ENCODE results near the gene PMM1.

PMM1 gene

DNA sequence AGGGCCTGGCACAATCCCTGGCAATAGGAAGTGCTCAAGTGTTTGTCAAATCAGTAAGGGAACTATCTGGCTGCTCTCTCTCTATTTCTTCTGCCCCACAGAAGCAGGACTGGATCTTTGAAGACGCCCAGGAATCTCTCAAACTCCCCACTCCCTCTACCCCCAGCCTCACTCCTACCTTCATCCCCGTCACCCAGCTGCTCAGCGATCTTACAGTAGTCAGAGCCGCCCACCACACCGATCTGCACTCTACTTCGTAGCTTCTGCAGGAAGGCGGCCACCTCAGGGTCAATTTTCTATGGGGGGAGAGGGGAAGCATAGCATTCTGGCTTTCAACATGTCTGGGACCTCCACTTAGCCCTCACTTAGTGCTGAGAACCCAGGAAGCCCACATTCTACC, 3.7 kb downstream of the PMM1 start:
- Histone ChIP-seq H3K27ac (ENCODE audit: low read length) (no peak overlapping the region), H3F3A (ENCODE audit: insufficient read depth, low read length) (no peaks in the 10 kb centered on the region), H3K27me3 (replicated peaks; ENCODE audit: insufficient read depth, low read length) (no peaks in the 10 kb centered on the region), H3K36me3 (replicated peaks; ENCODE audit: insufficient read depth, low read length) (no peaks in the 10 kb centered on the region), H3K4me1 (ENCODE audit: low read length) (peaks cover 5% of the 10 kb centered on the region; the same call in 1 of the 2 replicates), H3K9me2 (replicated peaks; ENCODE audit: insufficient read depth, low read length) (no peaks in the 10 kb centered on the region), H4K20me1 (ENCODE audit: insufficient read depth, low read length) (no peaks in the 10 kb centered on the region), H2AFZ (ENCODE audit: low read length) (no peak overlapping the region), H3K9ac (ENCODE audit: low read length) (no peak overlapping the region), H3K79me2 (ENCODE audit: low read length) (peaks cover 32% of the 10 kb centered on the region), H3K9me3 (replicated peaks; ENCODE audit: insufficient read depth, low read length) (no peaks in the 10 kb centered on the region), H3K4me3 (ENCODE audit: low read length) (no peak overlapping the region), H3K4me2 (ENCODE audit: low read depth, low read length) (no peak overlapping the region)
- TF ChIP-seq EZH2phosphoT487 (IDR thresholded peaks at IDR 0.05; ENCODE audit: low read length): no peak
- TF ChIP-seq EZH2 (optimal IDR thresholded peaks at IDR 0.05; ENCODE audit: low read depth, low read length): no peak
- TF ChIP-seq, protein P1, sequence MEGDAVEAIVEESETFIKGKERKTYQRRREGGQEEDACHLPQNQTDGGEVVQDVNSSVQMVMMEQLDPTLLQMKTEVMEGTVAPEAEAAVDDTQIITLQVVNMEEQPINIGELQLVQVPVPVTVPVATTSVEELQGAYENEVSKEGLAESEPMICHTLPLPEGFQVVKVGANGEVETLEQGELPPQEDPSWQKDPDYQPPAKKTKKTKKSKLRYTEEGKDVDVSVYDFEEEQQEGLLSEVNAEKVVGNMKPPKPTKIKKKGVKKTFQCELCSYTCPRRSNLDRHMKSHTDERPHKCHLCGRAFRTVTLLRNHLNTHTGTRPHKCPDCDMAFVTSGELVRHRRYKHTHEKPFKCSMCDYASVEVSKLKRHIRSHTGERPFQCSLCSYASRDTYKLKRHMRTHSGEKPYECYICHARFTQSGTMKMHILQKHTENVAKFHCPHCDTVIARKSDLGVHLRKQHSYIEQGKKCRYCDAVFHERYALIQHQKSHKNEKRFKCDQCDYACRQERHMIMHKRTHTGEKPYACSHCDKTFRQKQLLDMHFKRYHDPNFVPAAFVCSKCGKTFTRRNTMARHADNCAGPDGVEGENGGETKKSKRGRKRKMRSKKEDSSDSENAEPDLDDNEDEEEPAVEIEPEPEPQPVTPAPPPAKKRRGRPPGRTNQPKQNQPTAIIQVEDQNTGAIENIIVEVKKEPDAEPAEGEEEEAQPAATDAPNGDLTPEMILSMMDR (IDR thresholded peaks at IDR 0.05; ENCODE audit: low read length): no peak
- DNase-seq: no peak

DNA sequence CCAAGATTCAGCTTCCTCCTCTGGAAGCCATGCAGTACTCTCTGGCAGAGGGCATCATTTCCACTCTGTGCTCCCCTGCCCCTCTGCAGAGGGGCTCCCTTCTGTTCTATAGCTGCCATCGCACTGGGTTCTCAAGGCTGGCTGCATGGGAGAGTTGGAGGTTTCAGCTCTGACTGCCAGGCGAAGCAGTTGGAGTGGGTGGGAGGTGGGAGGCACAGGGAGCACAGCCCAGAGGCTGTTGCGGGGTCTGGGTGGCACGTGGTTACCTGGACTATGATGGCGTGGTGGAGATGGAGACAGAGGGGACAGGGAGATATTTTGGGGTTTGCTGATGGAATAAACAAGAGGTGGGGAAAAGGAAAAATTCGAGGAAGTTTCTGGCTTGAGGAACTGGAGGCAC, 4.8 kb downstream of the PMM1 start:
- Histone ChIP-seq H3K27ac (ENCODE audit: low read length) (no peak overlapping the region), H2AFZ (ENCODE audit: low read length) (no peak overlapping the region), H3K79me2 (ENCODE audit: low read length) (peaks cover 32% of the 10 kb centered on the region), H3K9ac (ENCODE audit: low read length) (no peak overlapping the region), H3F3A (ENCODE audit: insufficient read depth, low read length) (no peaks in the 10 kb centered on the region), H3K9me2 (replicated peaks; ENCODE audit: insufficient read depth, low read length) (no peaks in the 10 kb centered on the region), H4K20me1 (ENCODE audit: insufficient read depth, low read length) (no peaks in the 10 kb centered on the region), H3K9me3 (replicated peaks; ENCODE audit: insufficient read depth, low read length) (no peaks in the 10 kb centered on the region), H3K36me3 (replicated peaks; ENCODE audit: insufficient read depth, low read length) (no peaks in the 10 kb centered on the region), H3K4me1 (ENCODE audit: low read length) (peaks cover 5% of the 10 kb centered on the region; the same call in 1 of the 2 replicates), H3K4me3 (ENCODE audit: low read length) (no peak overlapping the region), H3K27me3 (replicated peaks; ENCODE audit: insufficient read depth, low read length) (no peaks in the 10 kb centered on the region), H3K4me2 (ENCODE audit: low read depth, low read length) (no peak overlapping the region)
- no peak for DNase-seq
- TF ChIP-seq EZH2 (optimal IDR thresholded peaks at IDR 0.05; ENCODE audit: low read depth, low read length): no peak
- TF ChIP-seq, protein P1 (IDR thresholded peaks at IDR 0.05; ENCODE audit: low read length): no peak
- TF ChIP-seq EZH2phosphoT487 (IDR thresholded peaks at IDR 0.05; ENCODE audit: low read length): no peak

DNA sequence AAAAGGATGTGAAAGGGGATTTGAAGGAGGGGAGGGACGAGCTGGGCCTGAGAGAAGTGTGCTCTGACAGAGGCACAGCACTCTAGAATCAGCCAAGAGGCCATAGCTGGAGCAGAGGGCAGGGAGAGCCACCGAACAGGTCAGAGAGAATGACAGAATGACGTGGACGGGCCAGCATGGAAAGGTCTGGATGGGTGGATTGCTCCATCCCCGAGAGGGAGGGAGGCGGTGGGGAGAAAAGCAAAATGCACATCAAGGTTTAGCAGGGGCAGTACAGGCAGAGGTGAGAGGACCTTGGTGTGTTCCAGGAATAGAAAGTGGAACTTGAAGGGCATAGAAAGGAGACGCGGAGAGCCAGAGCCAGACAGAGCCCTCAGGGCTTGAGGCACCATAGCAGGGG, 6.9 kb downstream of the PMM1 start:
- Histone ChIP-seq H3K36me3 (replicated peaks; ENCODE audit: insufficient read depth, low read length) (no peaks in the 10 kb centered on the region), H3K4me1 (ENCODE audit: low read length) (no peaks in the 10 kb centered on the region), H3K27me3 (replicated peaks; ENCODE audit: insufficient read depth, low read length) (no peaks in the 10 kb centered on the region), H3K27ac (ENCODE audit: low read length) (no peak overlapping the region), H3F3A (ENCODE audit: insufficient read depth, low read length) (no peaks in the 10 kb centered on the region), H3K79me2 (ENCODE audit: low read length) (peaks cover 13% of the 10 kb centered on the region), H3K9me2 (replicated peaks; ENCODE audit: insufficient read depth, low read length) (no peaks in the 10 kb centered on the region), H3K4me3 (ENCODE audit: low read length) (no peak overlapping the region), H3K4me2 (ENCODE audit: low read depth, low read length) (no peak overlapping the region), H2AFZ (ENCODE audit: low read length) (no peak overlapping the region), H4K20me1 (ENCODE audit: insufficient read depth, low read length) (no peaks in the 10 kb centered on the region), H3K9me3 (replicated peaks; ENCODE audit: insufficient read depth, low read length) (no peaks in the 10 kb centered on the region), H3K9ac (ENCODE audit: low read length) (no peak overlapping the region)
- DNase-seq: no peak
- TF ChIP-seq EZH2phosphoT487 (IDR thresholded peaks at IDR 0.05; ENCODE audit: low read length): no peak
- TF ChIP-seq, protein P1 (IDR thresholded peaks at IDR 0.05; ENCODE audit: low read length): no peak
- no peak for TF ChIP-seq EZH2 (optimal IDR thresholded peaks at IDR 0.05; ENCODE audit: low read depth, low read length)

Data from MM.1S (cell line).